ENCODE measurements around the gene ZEB1. TPM values are rescaled to one million over a fixed set of nuclear protein-coding genes. Genes with fewer than 3 reads are reported as not detected.
"Not testable (repeated sequence)": the region's sequence is repeated elsewhere in the genome, so short reads cannot be mapped to it uniquely, and the experiment has no call there.

ZEB1 gene
- polyA plus RNA-seq, 6 donors from 2014 or later = 6.2 to 38.0 (median 25.9) TPM

GRCh38 chr10:31322647-31323046 lies 3.6 kb downstream of the ZEB1 start:
- Mint-ChIP-seq H3K27me3 (no peaks in the 10 kb centered on the region), H3K4me1 (peaks cover 27 to 42% (median 42%) of the 10 kb centered on the region in 3 donors), H3K27ac (peak overlapping the region in 4 of 6 donors; percentile 20 to 98 (median 88)), H3K4me3 (peak overlapping the region in 4 of 8 donors; percentile 30 to 83 (median 72)), H3K9me3 (no peaks in the 10 kb centered on the region), H3K36me3 (peaks cover 0 to 10% of the 10 kb centered on the region in 2 donors)
- ATAC-seq (ENCODE audit: low read depth in 2 of 2) (no peak), DNase-seq (peak; percentile 4)

- no peaks in the 10 kb centered on the region for H3K9me3 Mint-ChIP-seq
- peaks cover 12 to 21% (median 14%) of the 10 kb centered on the region in 3 donors for H3K4me1 Mint-ChIP-seq
- no peaks in the 10 kb centered on the region for H3K27me3 Mint-ChIP-seq
- H3K4me3 Mint-ChIP-seq = no peak overlapping the region
- H3K36me3 Mint-ChIP-seq = no peaks in the 10 kb centered on the region
- no peak overlapping the region for H3K27ac Mint-ChIP-seq
- ATAC-seq (ENCODE audit: low read depth in 2 of 2) (no peak), DNase-seq (no peak)
Measured at GRCh38 chr10:31340343-31340742, 21.3 kb downstream of the ZEB1 start.

- Mint-ChIP-seq H3K27me3 (no peaks in the 10 kb centered on the region), H3K27ac (no peak overlapping the region), H3K4me3 (no peak overlapping the region), H3K9me3 (no peaks in the 10 kb centered on the region), H3K36me3 (no peaks in the 10 kb centered on the region), H3K4me1 (peaks cover 11 to 20% (median 13%) of the 10 kb centered on the region in 3 donors)
- DNase-seq = no peak
- ATAC-seq (ENCODE audit: low read depth in 2 of 2) = no peak
Measured at GRCh38 chr10:31341552-31341951, 22.5 kb downstream of the ZEB1 start.

- H3K9me3 Mint-ChIP-seq = no peaks in the 10 kb centered on the region
- DNase-seq (no peak), ATAC-seq (ENCODE audit: low read depth in 2 of 2) (no peak)
- no peak overlapping the region for H3K4me3 Mint-ChIP-seq
- no peaks in the 10 kb centered on the region for H3K27me3 Mint-ChIP-seq
- H3K27ac Mint-ChIP-seq = no peak overlapping the region
- peaks cover 22 to 33% (median 28%) of the 10 kb centered on the region in 3 donors for H3K4me1 Mint-ChIP-seq
- no peaks in the 10 kb centered on the region for H3K36me3 Mint-ChIP-seq
Measured at GRCh38 chr10:31343009-31343408, 24.0 kb downstream of the ZEB1 start.

- no peak for DNase-seq
- ATAC-seq (ENCODE audit: low read depth in 2 of 2) = no peak
- no peaks in the 10 kb centered on the region for H3K9me3 Mint-ChIP-seq
- H3K27me3 Mint-ChIP-seq = no peaks in the 10 kb centered on the region
- peak overlapping the region in 1 of 6 donors; percentile 9 for H3K27ac Mint-ChIP-seq
- peaks cover 21 to 37% (median 32%) of the 10 kb centered on the region in 3 donors for H3K4me1 Mint-ChIP-seq
- no peak overlapping the region for H3K4me3 Mint-ChIP-seq
- no peaks in the 10 kb centered on the region for H3K36me3 Mint-ChIP-seq
Measured at GRCh38 chr10:31343551-31343950, 24.5 kb downstream of the ZEB1 start.

GRCh38 chr10:31345886-31346285 lies 26.9 kb downstream of the ZEB1 start:
- Mint-ChIP-seq H3K27me3 (no peaks in the 10 kb centered on the region), H3K4me1 (peaks cover 30 to 51% (median 45%) of the 10 kb centered on the region in 3 donors), H3K36me3 (no peaks in the 10 kb centered on the region), H3K27ac (peak overlapping the region in 2 of 6 donors; percentile 7 to 45), H3K9me3 (no peaks in the 10 kb centered on the region), H3K4me3 (no peak overlapping the region)
- no peak for ATAC-seq (ENCODE audit: low read depth in 2 of 2)
- DNase-seq = no peak

- H3K4me3 Mint-ChIP-seq = no peak overlapping the region
- no peaks in the 10 kb centered on the region for H3K36me3 Mint-ChIP-seq
- H3K4me1 Mint-ChIP-seq = peaks cover 30 to 53% (median 46%) of the 10 kb centered on the region in 3 donors
- H3K27me3 Mint-ChIP-seq = no peaks in the 10 kb centered on the region
- peak overlapping the region in 2 of 6 donors; percentile 24 to 38 for H3K27ac Mint-ChIP-seq
- ATAC-seq (ENCODE audit: low read depth in 2 of 2) (no peak), DNase-seq (no peak)
- no peaks in the 10 kb centered on the region for H3K9me3 Mint-ChIP-seq
Measured at GRCh38 chr10:31346953-31347352, 27.9 kb downstream of the ZEB1 start.

- DNase-seq (no peak), ATAC-seq (ENCODE audit: low read depth in 2 of 2) (no peak)
- H3K4me3 Mint-ChIP-seq = peak overlapping the region in 4 of 8 donors; percentile 8 to 79 (median 24)
- peak overlapping the region in 1 of 6 donors; percentile 81 for H3K27ac Mint-ChIP-seq
- no peaks in the 10 kb centered on the region for H3K27me3 Mint-ChIP-seq
- peaks cover 35 to 60% (median 53%) of the 10 kb centered on the region in 3 donors for H3K4me1 Mint-ChIP-seq
- H3K9me3 Mint-ChIP-seq = no peaks in the 10 kb centered on the region
- H3K36me3 Mint-ChIP-seq = no peaks in the 10 kb centered on the region
Measured at GRCh38 chr10:31347705-31348104, 28.7 kb downstream of the ZEB1 start.

GRCh38 chr10:31350891-31351290 lies 31.9 kb downstream of the ZEB1 start:
- Mint-ChIP-seq H3K36me3 (no peaks in the 10 kb centered on the region), H3K4me1 (peaks cover 41 to 55% (median 54%) of the 10 kb centered on the region in 3 donors), H3K27ac (no peak overlapping the region), H3K4me3 (no peak overlapping the region), H3K27me3 (no peaks in the 10 kb centered on the region), H3K9me3 (no peaks in the 10 kb centered on the region)
- no peak for ATAC-seq (ENCODE audit: low read depth in 2 of 2)
- no peak for DNase-seq

GRCh38 chr10:31352436-31353226 lies 33.6 kb downstream of the ZEB1 start:
- Mint-ChIP-seq H3K27ac (peak overlapping the region in 1 of 6 donors; percentile 30), H3K27me3 (no peaks in the 10 kb centered on the region), H3K36me3 (no peaks in the 10 kb centered on the region), H3K9me3 (no peaks in the 10 kb centered on the region), H3K4me3 (no peak overlapping the region), H3K4me1 (peaks cover 39 to 55% (median 52%) of the 10 kb centered on the region in 3 donors)
- no peak for ATAC-seq (ENCODE audit: low read depth in 2 of 2)
- no peak for DNase-seq

- Mint-ChIP-seq H3K4me1 (peaks cover 41 to 50% (median 49%) of the 10 kb centered on the region in 3 donors), H3K9me3 (no peaks in the 10 kb centered on the region), H3K36me3 (no peaks in the 10 kb centered on the region), H3K4me3 (no peak overlapping the region), H3K27ac (peak overlapping the region in 1 of 6 donors; percentile 73), H3K27me3 (no peaks in the 10 kb centered on the region)
- ATAC-seq (ENCODE audit: low read depth in 2 of 2) (peak; percentile 60), DNase-seq (no peak)
Measured at GRCh38 chr10:31353574-31353973, 34.6 kb downstream of the ZEB1 start.

GRCh38 chr10:31358688-31359330 lies 39.8 kb downstream of the ZEB1 start:
- ATAC-seq (ENCODE audit: low read depth in 2 of 2) = no peak
- Mint-ChIP-seq H3K4me3 (no peak overlapping the region), H3K27me3 (no peaks in the 10 kb centered on the region), H3K9me3 (peaks cover 0 to 7% (median 3%) of the 10 kb centered on the region in 7 donors), H3K4me1 (peaks cover 24 to 30% (median 26%) of the 10 kb centered on the region in 3 donors), H3K36me3 (peaks cover 4 to 6% of the 10 kb centered on the region in 2 donors), H3K27ac (peak overlapping the region in 1 of 6 donors; percentile 22)
- no peak for DNase-seq

GRCh38 chr10:31359979-31360378 lies 41.0 kb downstream of the ZEB1 start:
- Mint-ChIP-seq H3K9me3 (peaks cover 0 to 7% (median 3%) of the 10 kb centered on the region in 7 donors), H3K36me3 (peaks cover 5 to 7% of the 10 kb centered on the region in 2 donors), H3K27me3 (no peaks in the 10 kb centered on the region), H3K4me3 (no peak overlapping the region), H3K4me1 (peaks cover 22 to 30% (median 28%) of the 10 kb centered on the region in 3 donors), H3K27ac (no peak overlapping the region)
- DNase-seq (no peak), ATAC-seq (ENCODE audit: low read depth in 2 of 2) (no peak)

GRCh38 chr10:31361475-31361874 lies 42.5 kb downstream of the ZEB1 start:
- not testable (repeated sequence) for ATAC-seq (ENCODE audit: low read depth in 2 of 2); H3K4me3 Mint-ChIP-seq; H3K27me3 Mint-ChIP-seq; H3K9me3 Mint-ChIP-seq; H3K36me3 Mint-ChIP-seq; DNase-seq
- peak overlapping the region in 1 of 6 donors; percentile 70 for H3K27ac Mint-ChIP-seq
- H3K4me1 Mint-ChIP-seq = peaks cover 15 to 28% (median 20%) of the 10 kb centered on the region in 3 donors
